LNCAP (cell line): Measurements from ENCODE around the gene DDX10.

Experiments used
- CTCF ChIP-seq: fragments of 450-650 bp; IDR thresholded peaks from 2 replicates; pipeline ENCODE4 v1.5.1; 2017; ENCODE audit warnings: mild to moderate bottlenecking

Gene DDX10

GRCh38 chr11:108748968-108749367 is 84.1 kb downstream of the DDX10 start:
- TF ChIP-seq CTCF: no peak

GRCh38 chr11:108751444-108751843 is 86.6 kb downstream of the DDX10 start:
- no peak for TF ChIP-seq CTCF

- TF ChIP-seq CTCF: no peak
Measured at GRCh38 chr11:108752297-108752751, 87.5 kb downstream of the DDX10 start.

- TF ChIP-seq CTCF: no peak
Measured at GRCh38 chr11:108754901-108755625, 90.2 kb downstream of the DDX10 start.

- TF ChIP-seq CTCF: no peak
Measured at GRCh38 chr11:108757630-108758029, 92.8 kb downstream of the DDX10 start.

- TF ChIP-seq CTCF: no peak
Measured at GRCh38 chr11:108758458-108758857, 93.6 kb downstream of the DDX10 start.

GRCh38 chr11:108766596-108767173 is 101.8 kb downstream of the DDX10 start:
- no peak for TF ChIP-seq CTCF
